HL-60 (cell line): Measurements from ENCODE around the gene PCBP4.

Source experiments
- POLR2AphosphoS5 ChIP-seq: IDR thresholded peaks from 2 replicates; pipeline ENCODE4 v1.6.1; 2012; ENCODE audit warnings: low read depth
- TF ChIP-seq, protein P1 (sequence below): IDR thresholded peaks from one replicate; pipeline ENCODE4 v1.5.1; 2011; ENCODE audit warnings: low read length, control low read depth, inconsistent platforms; ENCODE audit not compliant: insufficient read depth

DNA sequence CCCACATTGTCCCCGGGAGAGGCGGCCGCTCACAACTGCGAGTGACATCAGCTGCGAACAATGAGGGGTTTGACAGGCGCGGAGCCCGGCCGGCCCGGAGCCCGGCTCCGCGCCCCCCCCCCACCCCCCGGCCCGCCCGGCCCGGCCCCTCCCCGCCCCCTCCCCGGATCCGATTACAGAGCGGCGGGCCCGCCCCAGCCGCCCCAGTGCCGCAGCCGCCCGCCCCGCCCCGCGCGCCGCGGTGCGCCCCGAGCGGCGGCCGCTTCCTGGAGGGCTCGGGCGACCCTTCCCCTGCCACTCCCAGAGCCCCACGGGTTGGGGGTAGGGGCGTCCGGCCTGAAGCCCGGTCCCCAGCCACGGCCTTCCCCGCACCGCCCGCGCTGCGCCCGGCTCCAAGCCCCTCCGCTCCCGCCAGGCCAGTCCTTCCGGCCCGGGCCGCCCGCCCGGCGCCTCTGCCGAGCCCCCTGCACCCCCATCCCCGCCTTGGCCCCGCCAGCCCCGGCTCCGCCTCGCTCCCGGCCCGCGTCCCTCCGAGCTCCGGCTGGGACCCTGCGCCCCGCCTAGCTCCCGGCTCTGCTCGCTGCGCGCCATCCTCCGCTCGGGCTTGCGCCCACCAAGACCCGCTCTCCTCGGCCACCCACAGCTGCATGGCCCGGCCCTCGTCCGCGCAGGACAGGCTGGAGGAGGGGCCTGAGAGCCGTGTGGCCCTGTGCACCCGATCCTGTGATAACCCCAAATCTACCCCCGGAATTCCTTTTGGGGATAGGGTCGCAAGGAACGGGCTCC, at the start of gene PCBP4:
- TF ChIP-seq, protein P1, sequence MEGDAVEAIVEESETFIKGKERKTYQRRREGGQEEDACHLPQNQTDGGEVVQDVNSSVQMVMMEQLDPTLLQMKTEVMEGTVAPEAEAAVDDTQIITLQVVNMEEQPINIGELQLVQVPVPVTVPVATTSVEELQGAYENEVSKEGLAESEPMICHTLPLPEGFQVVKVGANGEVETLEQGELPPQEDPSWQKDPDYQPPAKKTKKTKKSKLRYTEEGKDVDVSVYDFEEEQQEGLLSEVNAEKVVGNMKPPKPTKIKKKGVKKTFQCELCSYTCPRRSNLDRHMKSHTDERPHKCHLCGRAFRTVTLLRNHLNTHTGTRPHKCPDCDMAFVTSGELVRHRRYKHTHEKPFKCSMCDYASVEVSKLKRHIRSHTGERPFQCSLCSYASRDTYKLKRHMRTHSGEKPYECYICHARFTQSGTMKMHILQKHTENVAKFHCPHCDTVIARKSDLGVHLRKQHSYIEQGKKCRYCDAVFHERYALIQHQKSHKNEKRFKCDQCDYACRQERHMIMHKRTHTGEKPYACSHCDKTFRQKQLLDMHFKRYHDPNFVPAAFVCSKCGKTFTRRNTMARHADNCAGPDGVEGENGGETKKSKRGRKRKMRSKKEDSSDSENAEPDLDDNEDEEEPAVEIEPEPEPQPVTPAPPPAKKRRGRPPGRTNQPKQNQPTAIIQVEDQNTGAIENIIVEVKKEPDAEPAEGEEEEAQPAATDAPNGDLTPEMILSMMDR, result no peak
- TF ChIP-seq POLR2AphosphoS5, result 0 out of 2 replicates have a peak, but pooled peaks have one; percentile 11
